IMR-90 (cell line): Measurements from ENCODE around the gene PDCD6IP. TPM values are rescaled to one million over a fixed set of nuclear protein-coding genes. Genes with fewer than 3 reads are reported as not detected.

Experiments used
- ATAC-seq: fragments of 200-7000 bp; cut with Tn5 transposase; 2 replicates; pipeline ENCODE4 v1.9.1; 2020; ENCODE audit warnings: low read depth, mild to moderate bottlenecking, moderate library complexity
- BruUV-seq: library from RNA; stranded (reverse); fragments of 400-500 nt; replicated peaks from 2 replicates; lab custom pipeline; 2021; lab: Mats Ljungman, UMichigan
- CTCF ChIA-PET: fragments of 300-600 bp; formaldehyde crosslinking; extraction: SDS; loops from one replicate; lab custom pipeline; 2021; ENCODE audit warnings: antibody characterized with exemption; lab: Yijun Ruan, JAX
- POLR2A ChIA-PET: fragments of 300-600 bp; sonication (Branson Sonifier 250); formaldehyde crosslinking; loops from one replicate; lab custom pipeline; 2022; ENCODE audit warnings: antibody characterized with exemption; ENCODE audit not compliant: unreplicated experiment; lab: Charles Lee
- DNase-seq: peaks from one replicate; pipeline ENCODE4 v3.0.0; 2013
- H2AFZ ChIP-seq: replicated peaks from 2 replicates; pipeline ENCODE3; 2013; ENCODE audit warnings: low read length, mild to moderate bottlenecking; ENCODE audit not compliant: poor library complexity
- H2AK5ac ChIP-seq: 2 replicates; pipeline ENCODE4 v1.6.1; 2013; ENCODE audit warnings: low read depth, low read length, inconsistent platforms
- H2AK9ac ChIP-seq: replicated peaks from 2 replicates; pipeline ENCODE3; 2013; ENCODE audit warnings: mild to moderate bottlenecking, low read depth, low read length, moderate library complexity; ENCODE audit not compliant: poor library complexity
- H2BK120ac ChIP-seq: 2 replicates; pipeline ENCODE4 v1.6.1; 2013; ENCODE audit warnings: low read depth, low read length, inconsistent platforms
- H2BK15ac ChIP-seq: 3 replicates; pipeline ENCODE4 v1.6.1; 2013; ENCODE audit warnings: low read depth, low read length, inconsistent platforms
- H2BK20ac ChIP-seq: 2 replicates; pipeline ENCODE4 v1.6.1; 2013; ENCODE audit warnings: low read depth, mild to moderate bottlenecking, inconsistent platforms, low read length, moderate library complexity
- H2BK5ac ChIP-seq: 2 replicates; pipeline ENCODE4 v1.6.1; 2013; ENCODE audit warnings: mild to moderate bottlenecking, low read depth, low read length, inconsistent platforms; ENCODE audit not compliant: poor library complexity, severe bottlenecking
- H3K14ac ChIP-seq: replicated peaks from 2 replicates; pipeline ENCODE4 v1.6.1; 2013; ENCODE audit warnings: low read depth, low read length, inconsistent platforms
- H3K18ac ChIP-seq: 2 replicates; pipeline ENCODE4 v1.6.1; 2013; ENCODE audit warnings: low read depth, low read length, control low read depth
- H3K23ac ChIP-seq: 2 replicates; pipeline ENCODE4 v1.6.1; 2013; ENCODE audit warnings: low read depth, low read length, inconsistent platforms
- H3K27ac ChIP-seq: 2 replicates; pipeline ENCODE4 v1.5.1; 2013; ENCODE audit warnings: mild to moderate bottlenecking, control low read depth, low read length; ENCODE audit not compliant: insufficient read depth
- H3K27me3 ChIP-seq: 2 replicates; pipeline ENCODE4 v1.6.1; 2013; ENCODE audit warnings: low read length; ENCODE audit not compliant: control insufficient read depth, insufficient read depth
- H3K36me3 ChIP-seq: 2 replicates; pipeline ENCODE4 v1.6.1; 2013; ENCODE audit warnings: low read length, mixed read lengths; ENCODE audit not compliant: control insufficient read depth, insufficient read depth
- H3K4ac ChIP-seq: 2 replicates; pipeline ENCODE4 v1.6.1; 2013; ENCODE audit warnings: low read depth, low read length, inconsistent platforms
- H3K4me1 ChIP-seq: 2 replicates; pipeline ENCODE4 v1.6.1; 2013; ENCODE audit warnings: low read length, mixed read lengths; ENCODE audit not compliant: control insufficient read depth, insufficient read depth
- H3K4me2 ChIP-seq: 2 replicates; pipeline ENCODE4 v1.6.1; 2013; ENCODE audit warnings: low read depth, mild to moderate bottlenecking, control low read depth, low read length, moderate library complexity
- H3K4me3 ChIP-seq: 2 replicates; pipeline ENCODE4 v1.5.1; 2013; ENCODE audit warnings: low read depth, mild to moderate bottlenecking, control low read depth, low read length, moderate library complexity; ENCODE audit not compliant: insufficient read depth
- H3K56ac ChIP-seq: 2 replicates; pipeline ENCODE4 v1.6.1; 2013; ENCODE audit warnings: low read length, inconsistent platforms; ENCODE audit not compliant: insufficient read depth; ENCODE audit errors: extremely low read depth
- H3K79me1 ChIP-seq, 2 experiments: 2 replicates each; pipeline ENCODE4 v1.6.1; 2013; ENCODE audit warnings: low read length in 2 of 2, inconsistent platforms in 1 of 2, low read depth in 1 of 2
- H3K9ac ChIP-seq: 2 replicates; pipeline ENCODE4 v1.6.1; 2013; ENCODE audit warnings: low read depth, low read length, control low read depth
- H3K9me1 ChIP-seq: 2 replicates; pipeline ENCODE4 v1.6.1; 2013; ENCODE audit warnings: low read length, inconsistent platforms; ENCODE audit not compliant: insufficient read depth
- H3K9me3 ChIP-seq: 2 replicates; pipeline ENCODE4 v1.6.1; 2013; ENCODE audit warnings: low read length; ENCODE audit not compliant: control insufficient read depth, insufficient read depth
- H4K20me1 ChIP-seq: 2 replicates; pipeline ENCODE4 v1.6.1; 2013; ENCODE audit warnings: low read length, inconsistent platforms; ENCODE audit not compliant: insufficient read depth
- H4K5ac ChIP-seq: 2 replicates; pipeline ENCODE4 v1.6.1; 2013; ENCODE audit warnings: mild to moderate bottlenecking, low read depth, low read length, control low read depth
- H4K8ac ChIP-seq, 2 experiments: 2 replicates each; pipeline ENCODE4 v1.6.1; 2013; ENCODE audit warnings: low read depth in 2 of 2, low read length in 2 of 2, control low read depth in 1 of 2, inconsistent platforms in 1 of 2
- H4K91ac ChIP-seq: 2 replicates; pipeline ENCODE4 v1.6.1; 2013; ENCODE audit warnings: low read depth, low read length, inconsistent platforms; ENCODE audit not compliant: insufficient read depth
- BHLHE40 ChIP-seq: fragments of 150-350 bp; IDR thresholded peaks from 2 replicates; pipeline ENCODE4 v1.6.1; 2016; ENCODE audit warnings: mild to moderate bottlenecking, low read depth, low read length
- CEBPB ChIP-seq: IDR thresholded peaks from 2 replicates; pipeline ENCODE4 v1.6.1; 2012; ENCODE audit warnings: low read depth, low read length, improper control_type of control experiment
- CHD1 ChIP-seq: IDR thresholded peaks from 2 replicates; pipeline ENCODE4 v1.6.1; 2012; ENCODE audit warnings: low read depth, low read length, improper control_type of control experiment
- CTCF ChIP-seq: conservative IDR thresholded peaks from 2 replicates; pipeline ENCODE4 v1.5.1; 2012; ENCODE audit warnings: mild to moderate bottlenecking, low read depth, low read length, improper control_type of control experiment
- ELK1 ChIP-seq: fragments of 150-350 bp; IDR thresholded peaks from 2 replicates; pipeline ENCODE4 v1.6.1; 2016; ENCODE audit warnings: low read depth, mild to moderate bottlenecking, low read length, moderate library complexity, borderline replicate concordance
- FOS ChIP-seq: fragments of 150-350 bp; IDR thresholded peaks from 2 replicates; pipeline ENCODE4 v1.6.1; 2016; ENCODE audit warnings: low read depth, low read length
- MAFK ChIP-seq: IDR thresholded peaks from 2 replicates; pipeline ENCODE4 v1.6.1; 2012; ENCODE audit warnings: low read depth, low read length, improper control_type of control experiment
- MAZ ChIP-seq: IDR thresholded peaks from 2 replicates; pipeline ENCODE4 v1.6.1; 2012; ENCODE audit warnings: low read depth, mild to moderate bottlenecking, low read length, improper control_type of control experiment, moderate library complexity, borderline replicate concordance
- MXI1 ChIP-seq: IDR thresholded peaks from 2 replicates; pipeline ENCODE4 v1.6.1; 2012; ENCODE audit warnings: low read depth, mild to moderate bottlenecking, low read length, moderate library complexity, borderline replicate concordance
- NFE2L2 ChIP-seq: fragments of 150-350 bp; IDR thresholded peaks from 2 replicates; pipeline ENCODE4 v1.6.1; 2016; ENCODE audit warnings: low read depth, mild to moderate bottlenecking, low read length
- POLR2A ChIP-seq: IDR thresholded peaks from 2 replicates; pipeline ENCODE4 v1.6.1; 2012; ENCODE audit warnings: mild to moderate bottlenecking, low read depth, low read length
- RAD21 ChIP-seq: IDR thresholded peaks from 2 replicates; pipeline ENCODE4 v1.6.1; 2012; ENCODE audit warnings: low read length, improper control_type of control experiment
- RCOR1 ChIP-seq: IDR thresholded peaks from 2 replicates; pipeline ENCODE4 v1.6.1; 2012; ENCODE audit warnings: mild to moderate bottlenecking, low read length, improper control_type of control experiment; ENCODE audit not compliant: insufficient replicate concordance
- RFX5 ChIP-seq: IDR thresholded peaks from 2 replicates; pipeline ENCODE4 v1.8.0; 2012; ENCODE audit warnings: low read depth, mild to moderate bottlenecking, low read length, moderate library complexity
- SMC3 ChIP-seq: fragments of 150-350 bp; IDR thresholded peaks from 2 replicates; pipeline ENCODE4 v1.6.1; 2016; ENCODE audit warnings: low read depth, mild to moderate bottlenecking, antibody characterized with exemption, low read length, moderate library complexity
- USF2 ChIP-seq: fragments of 150-350 bp; IDR thresholded peaks from 2 replicates; pipeline ENCODE4 v1.6.1; 2017; ENCODE audit warnings: mild to moderate bottlenecking, antibody characterized with exemption, low read length, low read depth
- WGBS, 2 experiments: methylation state at CpG; one replicate each; pipeline versions ENCODE4 v1.1.5 to v1.1.7; 2013; ENCODE audit warnings: missing lambda C conversion rate in 2 of 2; ENCODE audit not compliant: insufficient read length in 1 of 2; ENCODE audit errors: extremely low coverage in 2 of 2; 5-methylcytosine and 5-hydroxymethylcytosine counted together
- dilution Hi-C: fragments of 300-500 bp; cut with HindIII; formaldehyde crosslinking; loops from one replicate; pipeline ENCODE4 v1.14.3; 2018; ENCODE audit warnings: low sequenced_read_pairs; ENCODE audit not compliant: unreplicated experiment
- in situ Hi-C: fragments of 300-500 bp; cut with MboI; formaldehyde crosslinking; loops from 3 replicates; pipeline ENCODE4 v1.14.3; 2019; ENCODE audit warnings: low sequenced_read_pairs, inconsistent platforms, mixed read lengths
- intact Hi-C: fragments of 100-400 bp; cut with micrococcal nuclease; formaldehyde crosslinking; loops from 2 replicates; pipeline ENCODE4 v1.10.0; 2022
- polyA plus RNA-seq, 3 experiments: library from polyadenylated mRNA; depleted of rRNA; stranded (reverse); fragments of >200 nt; gene quantifications; 2 replicates each; pipeline ENCODE4 v1.2.3, GENCODE V29; 2012; ENCODE audit warnings: low replicate concordance in 1 of 3
- total RNA-seq: library from RNA; depleted of rRNA; stranded (reverse); fragments of >200 nt; gene quantifications from 2 replicates; pipeline ENCODE4 v1.2.3, GENCODE V29; 2012

PDCD6IP gene
- total and polyA plus RNA-seq, 2 of the 4 experiments (the other 2 are of a cell fraction): 68.1 to 78.3 TPM

- H2BK15ac ChIP-seq: no peak overlapping the region
- no peaks in the 10 kb centered on the region for H3K27me3 ChIP-seq
- no peaks in the 10 kb centered on the region for H3K4me1 ChIP-seq
- no TSS peak for BruUV-seq
- WGBS, 2 experiments: 79% methylated on average over 3 of the region's 10 CpGs; no CpG with 5 or more reads in 1 of the 2 experiments
- dilution Hi-C loops: no loop called here
- H3K27ac ChIP-seq: peak overlapping the region; percentile 69; the same call in 1 of the 2 replicates
- no peak overlapping the region for H3K4me3 ChIP-seq
- no peaks in the 10 kb centered on the region for H4K20me1 ChIP-seq
- no peak overlapping the region for H3K14ac ChIP-seq
- peak overlapping the region; percentile 15 for H2AK9ac ChIP-seq
- H3K4ac ChIP-seq: no peak overlapping the region
- in situ Hi-C loops: no loop called here
- POLR2A ChIA-PET: no interaction called here
- H4K8ac ChIP-seq: no peak overlapping the region
- H2BK20ac ChIP-seq: no peak overlapping the region
- H3K9me1 ChIP-seq: no peaks in the 10 kb centered on the region
- H3K18ac ChIP-seq: no peak overlapping the region
- no peak overlapping the region for H4K91ac ChIP-seq
- peaks cover 3 to 9% of the 10 kb centered on the region in 2 experiments; a peak in 3 of 4 replicates for H3K79me1 ChIP-seq
- H2BK5ac ChIP-seq: peak overlapping the region; percentile 41
- intact Hi-C loops: no loop called here
- ATAC-seq: peak; percentile 46
- no peak overlapping the region for H3K56ac ChIP-seq
- H4K5ac ChIP-seq: no peak overlapping the region
- H3K4me2 ChIP-seq: no peak overlapping the region
- H2BK120ac ChIP-seq: no peak overlapping the region
- H3K36me3 ChIP-seq: peaks cover 11% of the 10 kb centered on the region
- no peak for DNase-seq
- CTCF ChIA-PET: no interaction called here
- TF ChIP-seq MAZ (no peak), BHLHE40 (no peak), RAD21 (no peak), MXI1 (no peak), CHD1 (no peak), RCOR1 (no peak), RFX5 (no peak), CTCF (no peak), NFE2L2 (no peak), ELK1 (no peak), USF2 (no peak), MAFK (no peak), CEBPB (no peak), FOS (no peak), POLR2A (no peak), SMC3 (no peak)
- no peak overlapping the region for H3K23ac ChIP-seq
- H3K9ac ChIP-seq: no peak overlapping the region
- no peak overlapping the region for H2AK5ac ChIP-seq
- no peak overlapping the region for H2AFZ ChIP-seq
- no peaks in the 10 kb centered on the region for H3K9me3 ChIP-seq
These were observed 57.6 kb downstream of the PDCD6IP start for GRCh38 chr3:33855884-33856546.
